NCI-H748 (cell line): ENCODE data around the gene BRD7.

Experiments used
- DNase-seq: peaks from one replicate; lab custom pipeline; 2025; ENCODE audit not compliant: unreplicated experiment; lab: John Stamatoyannopoulos, UW

BRD7 gene

GRCh38 chr16:50304467-50305440 lies 64.0 kb downstream of the BRD7 start:
- no peak for DNase-seq

- DNase-seq = no peak
Measured at GRCh38 chr16:50303605-50304466, 65.0 kb downstream of the BRD7 start.

- DNase-seq = no peak
Measured at GRCh38 chr16:50303041-50303604, 65.7 kb downstream of the BRD7 start.

GRCh38 chr16:50302472-50303005 lies 66.2 kb downstream of the BRD7 start:
- no peak for DNase-seq

- DNase-seq = no peak
Measured at GRCh38 chr16:50301626-50302471, 66.9 kb downstream of the BRD7 start.

GRCh38 chr16:50300942-50301625 lies 67.7 kb downstream of the BRD7 start:
- no peak for DNase-seq

GRCh38 chr16:50299508-50300105 lies 69.2 kb downstream of the BRD7 start:
- DNase-seq = no peak

- DNase-seq = no peak
Measured at GRCh38 chr16:50298591-50299507, 69.9 kb downstream of the BRD7 start.

GRCh38 chr16:50298075-50298460 lies 70.7 kb downstream of the BRD7 start:
- no peak for DNase-seq

GRCh38 chr16:50297301-50298074 lies 71.3 kb downstream of the BRD7 start:
- DNase-seq = peak; percentile 23

GRCh38 chr16:50296807-50297206 lies 72.0 kb downstream of the BRD7 start:
- no peak for DNase-seq

GRCh38 chr16:50295541-50296132 lies 73.2 kb downstream of the BRD7 start:
- DNase-seq = no peak

GRCh38 chr16:50294955-50295354 lies 73.8 kb downstream of the BRD7 start:
- no peak for DNase-seq

- no peak for DNase-seq
Measured at GRCh38 chr16:50293994-50294855, 74.6 kb downstream of the BRD7 start.

GRCh38 chr16:50293041-50293783 lies 75.6 kb downstream of the BRD7 start:
- DNase-seq = no peak

- DNase-seq = no peak
Measured at GRCh38 chr16:50292566-50292948, 76.2 kb downstream of the BRD7 start.
